Measurements from ENCODE around the gene CBS. TPM values are rescaled to one million over a fixed set of nuclear protein-coding genes. Genes with fewer than 3 reads are reported as not detected.
"Not testable (repeated sequence)": the region's sequence is repeated elsewhere in the genome, so short reads cannot be mapped to it uniquely, and the experiment has no call there.

The CBS gene
- total and polyA plus RNA-seq, 2 donors (not counting 1 experiment from before 2014, with no cell fraction given) = 0.15 to 2.0 TPM

DNA sequence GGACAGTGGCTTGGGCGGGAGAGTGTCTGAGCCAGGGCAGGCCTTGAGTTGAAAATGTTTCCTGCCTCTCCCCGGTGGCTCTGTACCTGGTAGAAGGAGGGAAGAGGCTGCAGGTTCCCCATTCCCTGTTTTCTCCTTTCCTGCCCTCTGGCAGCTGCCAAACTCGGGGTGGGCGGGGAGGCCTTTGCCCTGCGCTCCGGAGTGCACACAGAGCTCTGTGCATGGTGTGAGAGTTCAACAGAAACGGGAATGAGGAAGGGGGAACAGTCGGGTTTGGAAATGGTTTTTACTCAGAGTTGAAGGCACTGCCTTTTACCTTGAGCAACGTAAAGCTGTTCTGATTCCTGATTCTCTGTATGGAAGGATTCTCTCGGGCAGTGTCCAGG, 37.0 kb downstream of the CBS start:
- H3K27me3 ChIP-seq (replicated peaks in 1 of 4; ENCODE audit: control extremely low read depth in 1 of 4, control insufficient read depth in 3 of 4, insufficient read depth in 4 of 4, low read length in 3 of 4); H3K27me3 Mint-ChIP-seq; H2AFZ ChIP-seq (ENCODE audit: insufficient read depth, low read depth, low read length, poor library complexity, severe bottlenecking); H3K4me3 Mint-ChIP-seq; DNase-seq; H3K79me2 ChIP-seq (ENCODE audit: control insufficient read depth, insufficient read depth, low read length); intact Hi-C loops (cut with micrococcal nuclease); H3K36me3 ChIP-seq (replicated peaks in 1 of 2; ENCODE audit: control extremely low read depth in 1 of 2, control insufficient read depth in 1 of 2, extremely low read depth in 1 of 2, insufficient read depth in 2 of 2, low read length in 1 of 2); H3K27ac Mint-ChIP-seq; H3K27ac ChIP-seq (ENCODE audit: low read length in 2 of 2); H3K9ac ChIP-seq (ENCODE audit: low read length); H4K20me1 ChIP-seq (ENCODE audit: control insufficient read depth, insufficient read depth, low read length, poor library complexity, severe bottlenecking); H3K9me3 Mint-ChIP-seq (ENCODE audit: insufficient read depth); H3K4me1 ChIP-seq (ENCODE audit: control insufficient read depth in 2 of 2, insufficient read depth in 2 of 2, low read length in 2 of 2); CTCF ChIA-PET; H3K4me2 ChIP-seq (replicated peaks; ENCODE audit: low read depth, low read length, poor library complexity, severe bottlenecking); H3K4me3 ChIP-seq (ENCODE audit: control extremely low read depth in 1 of 5, extremely low read depth in 1 of 5, insufficient read depth in 1 of 5, low read depth in 2 of 5, low read length in 4 of 5); H3K4me1 Mint-ChIP-seq; POLR2A ChIA-PET; ATAC-seq (ENCODE audit: low read depth): not testable (repeated sequence)
- no CpG with 5 or more reads among the region's 10 CpGs for WGBS (ENCODE audit: insufficient coverage)
- peaks cover 0 to 12% (median 0%) of the 10 kb centered on the region in 3 donors for H3K9me3 ChIP-seq (ENCODE audit: control extremely low read depth in 1 of 3, control insufficient read depth in 2 of 3, insufficient read depth in 1 of 3, low read length in 2 of 3)

DNA sequence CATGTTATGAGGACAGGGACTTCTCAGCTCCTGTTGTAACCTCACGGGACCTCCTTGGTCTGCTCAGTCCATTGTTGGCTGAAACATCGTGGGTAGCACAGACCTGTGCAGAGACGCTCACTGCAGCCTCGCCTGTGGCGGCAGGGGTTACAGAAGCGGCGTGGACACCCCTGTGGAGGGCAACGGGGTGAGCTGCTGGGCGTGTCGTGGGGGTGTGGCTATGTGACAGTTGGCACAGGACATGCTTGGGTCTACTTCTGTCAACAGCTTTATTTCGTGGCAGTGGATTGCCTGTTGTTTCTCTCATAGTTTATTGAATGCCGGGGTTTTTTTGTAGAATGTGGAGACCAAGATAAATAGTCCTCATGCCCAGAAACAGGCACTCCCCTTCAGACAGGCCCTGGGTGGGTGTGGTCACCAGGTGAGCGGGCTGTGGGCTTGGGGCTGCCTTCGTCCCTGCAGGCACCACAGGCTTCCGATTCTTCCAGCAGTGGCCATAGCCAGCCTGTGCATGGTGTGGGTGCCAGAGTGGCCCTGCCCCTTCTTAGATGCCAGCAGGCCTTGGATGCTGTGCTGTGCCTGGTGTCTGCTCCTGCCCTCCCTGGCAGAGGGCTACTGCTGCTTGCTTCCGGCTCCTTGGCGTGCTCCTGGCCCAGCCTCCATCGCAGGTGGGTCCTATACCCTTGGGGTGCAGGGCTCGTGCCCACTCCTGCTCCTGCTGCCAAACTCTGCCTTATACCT, 37.5 kb downstream of the CBS start:
- CTCF ChIA-PET, H3K27ac Mint-ChIP-seq: not testable (repeated sequence)

DNA sequence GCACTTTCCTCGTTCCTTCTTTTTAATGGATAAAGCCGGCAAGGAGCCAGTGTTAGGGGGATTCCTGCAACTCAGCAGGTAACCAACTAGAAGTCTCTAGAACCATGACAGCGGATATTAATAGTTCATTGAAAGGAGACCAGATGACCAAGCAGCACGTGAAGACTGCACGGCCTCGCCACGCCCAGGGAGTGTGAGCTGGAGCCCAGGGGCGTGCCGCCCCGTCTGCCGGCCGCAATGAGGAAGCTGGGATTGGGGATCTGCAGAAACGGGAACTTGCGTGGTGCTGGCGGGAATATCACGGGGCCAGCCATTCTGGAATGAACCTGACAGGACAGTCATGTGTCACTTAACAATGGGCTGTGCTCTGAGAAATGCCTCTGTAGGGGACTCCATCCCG, 38.7 kb downstream of the CBS start:
- intact Hi-C loops (cut with micrococcal nuclease); H3K4me1 ChIP-seq (ENCODE audit: control insufficient read depth in 2 of 2, insufficient read depth in 2 of 2, low read length in 2 of 2); H3K9me3 ChIP-seq (ENCODE audit: control extremely low read depth in 1 of 3, control insufficient read depth in 2 of 3, insufficient read depth in 1 of 3, low read length in 2 of 3): not testable (repeated sequence)

More for the DNA sequence above, 37.5 kb downstream of the CBS start:
- ATAC-seq (ENCODE audit: low read depth); POLR2A ChIA-PET; H3K9me3 ChIP-seq (ENCODE audit: control extremely low read depth in 1 of 3, control insufficient read depth in 2 of 3, insufficient read depth in 1 of 3, low read length in 2 of 3); H3K4me1 Mint-ChIP-seq; H3K4me3 ChIP-seq (ENCODE audit: control extremely low read depth in 1 of 5, extremely low read depth in 1 of 5, insufficient read depth in 1 of 5, low read depth in 2 of 5, low read length in 4 of 5); H3K9ac ChIP-seq (ENCODE audit: low read length); H3K4me2 ChIP-seq (replicated peaks; ENCODE audit: low read depth, low read length, poor library complexity, severe bottlenecking); H3K9me3 Mint-ChIP-seq (ENCODE audit: insufficient read depth); DNase-seq; H3K4me3 Mint-ChIP-seq; H3K27me3 ChIP-seq (replicated peaks in 1 of 4; ENCODE audit: control extremely low read depth in 1 of 4, control insufficient read depth in 3 of 4, insufficient read depth in 4 of 4, low read length in 3 of 4); H2AFZ ChIP-seq (ENCODE audit: insufficient read depth, low read depth, low read length, poor library complexity, severe bottlenecking); H3K79me2 ChIP-seq (ENCODE audit: control insufficient read depth, insufficient read depth, low read length); H3K4me1 ChIP-seq (ENCODE audit: control insufficient read depth in 2 of 2, insufficient read depth in 2 of 2, low read length in 2 of 2); intact Hi-C loops (cut with micrococcal nuclease); H3K27ac ChIP-seq (ENCODE audit: low read length in 2 of 2); H3K36me3 ChIP-seq (replicated peaks in 1 of 2; ENCODE audit: control extremely low read depth in 1 of 2, control insufficient read depth in 1 of 2, extremely low read depth in 1 of 2, insufficient read depth in 2 of 2, low read length in 1 of 2); H4K20me1 ChIP-seq (ENCODE audit: control insufficient read depth, insufficient read depth, low read length, poor library complexity, severe bottlenecking); H3K27me3 Mint-ChIP-seq: not testable (repeated sequence)
- 85% methylated on average over 14 of the region's 19 CpGs for WGBS (ENCODE audit: insufficient coverage)

More for the DNA sequence above, 38.7 kb downstream of the CBS start:
- H3K4me3 Mint-ChIP-seq; CTCF ChIA-PET; H3K4me1 Mint-ChIP-seq; H3K9me3 Mint-ChIP-seq (ENCODE audit: insufficient read depth); H3K36me3 ChIP-seq (replicated peaks in 1 of 2; ENCODE audit: control extremely low read depth in 1 of 2, control insufficient read depth in 1 of 2, extremely low read depth in 1 of 2, insufficient read depth in 2 of 2, low read length in 1 of 2); H3K4me3 ChIP-seq (ENCODE audit: control extremely low read depth in 1 of 5, extremely low read depth in 1 of 5, insufficient read depth in 1 of 5, low read depth in 2 of 5, low read length in 4 of 5); H3K27ac ChIP-seq (ENCODE audit: low read length in 2 of 2); H2AFZ ChIP-seq (ENCODE audit: insufficient read depth, low read depth, low read length, poor library complexity, severe bottlenecking); POLR2A ChIA-PET; H4K20me1 ChIP-seq (ENCODE audit: control insufficient read depth, insufficient read depth, low read length, poor library complexity, severe bottlenecking); ATAC-seq (ENCODE audit: low read depth); H3K27me3 Mint-ChIP-seq; H3K9ac ChIP-seq (ENCODE audit: low read length); H3K27me3 ChIP-seq (replicated peaks in 1 of 4; ENCODE audit: control extremely low read depth in 1 of 4, control insufficient read depth in 3 of 4, insufficient read depth in 4 of 4, low read length in 3 of 4); H3K27ac Mint-ChIP-seq; DNase-seq; H3K4me2 ChIP-seq (replicated peaks; ENCODE audit: low read depth, low read length, poor library complexity, severe bottlenecking); H3K79me2 ChIP-seq (ENCODE audit: control insufficient read depth, insufficient read depth, low read length): not testable (repeated sequence)
- WGBS (ENCODE audit: insufficient coverage) = no CpG with 5 or more reads among the region's 17 CpGs
